B cell (primary cell): ENCODE results near the gene C1QA. TPM values are rescaled to one million over a fixed set of nuclear protein-coding genes. Genes with fewer than 3 reads are reported as not detected.

Experiments
- ATAC-seq: fragments of 200-7000 bp; cut with Tn5 transposase; one replicate; pipeline ENCODE4 v1.10.0; 2021; ENCODE audit warnings: low read depth, mild to moderate bottlenecking, moderate number of reproducible peaks, moderate library complexity
- CTCF ChIA-PET: fragments of 350-600 bp; sonication (Branson Sonifier 250); formaldehyde crosslinking; loops from one replicate; lab custom pipeline; 2021; ENCODE audit warnings: antibody characterized with exemption, inconsistent platforms; lab: Charles Lee
- POLR2A ChIA-PET: fragments of 350-600 bp; sonication (Branson Sonifier 250); formaldehyde crosslinking; loops from one replicate; lab custom pipeline; 2021; ENCODE audit warnings: antibody characterized with exemption; lab: Charles Lee
- DNase-seq: peaks from one replicate; pipeline ENCODE4 v3.0.0; 2013
- H2AFZ ChIP-seq: 2 replicates; pipeline ENCODE4 v1.6.1; 2012; ENCODE audit warnings: mild to moderate bottlenecking, low read depth, low read length; ENCODE audit not compliant: insufficient read depth, poor library complexity, severe bottlenecking
- H3K27ac ChIP-seq, 2 donors: 1 replicate in 1 of 2; 2 replicates in 1 of 2; pipeline ENCODE4 v1.5.1; 2012 to 2013; ENCODE audit warnings: low read length in 2 of 2, mild to moderate bottlenecking in 2 of 2, moderate library complexity in 1 of 2
- H3K27me3 ChIP-seq, 4 experiments: fragments of 200-600 bp in 1 of 4; sonication (generic) in 1 of 4; replicated peaks in 1 of 4; 1 replicate in 2 of 4; 2 replicates in 2 of 4; pipeline versions ENCODE4 v1.6.1 to v1.7.0; 2013 to 2016; ENCODE audit warnings: low read length in 3 of 4, mild to moderate bottlenecking in 2 of 4, mixed read lengths in 1 of 4, moderate library complexity in 1 of 4; ENCODE audit not compliant: insufficient read depth in 4 of 4, control insufficient read depth in 3 of 4; ENCODE audit errors: control extremely low read depth in 1 of 4
- H3K36me3 ChIP-seq, 2 experiments: replicated peaks in 1 of 2; 1 replicate in 1 of 2; 2 replicates in 1 of 2; pipeline versions ENCODE4 v1.6.1 to v1.7.1; 2013; ENCODE audit warnings: low read length in 1 of 2; ENCODE audit not compliant: insufficient read depth in 2 of 2, control insufficient read depth in 1 of 2; ENCODE audit errors: control extremely low read depth in 1 of 2, extremely low read depth in 1 of 2
- H3K4me1 ChIP-seq, 2 donors: fragments of 200-600 bp in 1 of 2; sonication (generic) in 1 of 2; 1 replicate in 1 of 2; 2 replicates in 1 of 2; pipeline versions ENCODE4 v1.5.1 to v1.6.1; 2013 to 2017; ENCODE audit warnings: low read length in 2 of 2; ENCODE audit not compliant: control insufficient read depth in 2 of 2, insufficient read depth in 2 of 2
- H3K4me2 ChIP-seq: replicated peaks from 2 replicates; pipeline ENCODE3; 2012; ENCODE audit warnings: mild to moderate bottlenecking, low read depth, low read length; ENCODE audit not compliant: poor library complexity, severe bottlenecking
- H3K4me3 ChIP-seq, 5 experiments: fragments of 200-600 bp in 1 of 5; sonication (generic) in 1 of 5; 1 replicate in 3 of 5; 2 replicates in 2 of 5; pipeline versions ENCODE4 v1.5.1 to v1.7.0; 2011 to 2016; ENCODE audit warnings: low read length in 4 of 5, mild to moderate bottlenecking in 4 of 5, low read depth in 2 of 5, control low read depth in 1 of 5, moderate library complexity in 1 of 5; ENCODE audit not compliant: insufficient read depth in 1 of 5; ENCODE audit errors: control extremely low read depth in 1 of 5, extremely low read depth in 1 of 5
- H3K79me2 ChIP-seq: fragments of 200-600 bp; sonication (generic); one replicate; pipeline ENCODE4 v1.6.0; 2016; ENCODE audit warnings: low read length; ENCODE audit not compliant: control insufficient read depth, insufficient read depth
- H3K9ac ChIP-seq: fragments of 200-600 bp; sonication (generic); 2 replicates; pipeline ENCODE4 v1.6.1; 2017; ENCODE audit warnings: mild to moderate bottlenecking, low read length, moderate library complexity
- H3K9me3 ChIP-seq, 3 donors: one replicate each; pipeline versions ENCODE4 v1.6.1 to v1.7.1; 2013; ENCODE audit warnings: low read length in 2 of 3; ENCODE audit not compliant: control insufficient read depth in 2 of 3, insufficient read depth in 1 of 3; ENCODE audit errors: control extremely low read depth in 1 of 3
- H4K20me1 ChIP-seq: 2 replicates; pipeline ENCODE4 v1.6.0; 2012; ENCODE audit warnings: mild to moderate bottlenecking, low read length; ENCODE audit not compliant: insufficient read depth, control insufficient read depth, poor library complexity, severe bottlenecking
- H3K27ac Mint-ChIP-seq: one replicate; pipeline ENCODE4 v1.8.0; 2021; ENCODE audit warnings: mixed read lengths
- H3K27me3 Mint-ChIP-seq: one replicate; pipeline ENCODE4 v1.8.0; 2021; ENCODE audit warnings: mixed read lengths
- H3K4me1 Mint-ChIP-seq: one replicate; pipeline ENCODE4 v1.8.0; 2021; ENCODE audit warnings: mixed read lengths
- H3K4me3 Mint-ChIP-seq: one replicate; pipeline ENCODE4 v1.8.0; 2021; ENCODE audit warnings: mixed read lengths
- H3K9me3 Mint-ChIP-seq: one replicate; pipeline ENCODE4 v1.8.0; 2022; ENCODE audit warnings: mixed read lengths; ENCODE audit not compliant: insufficient read depth
- EZH2 ChIP-seq: IDR thresholded peaks from 2 replicates; pipeline ENCODE4 v1.6.1; 2012; ENCODE audit warnings: borderline replicate concordance, low read depth, mild to moderate bottlenecking, moderate library complexity, low read length; ENCODE audit not compliant: insufficient read depth, poor library complexity, severe bottlenecking
- WGBS: methylation state at CpG from one replicate; pipeline ENCODE4 v1.1.5; 2013; ENCODE audit warnings: missing lambda C conversion rate; ENCODE audit not compliant: insufficient coverage; 5-methylcytosine and 5-hydroxymethylcytosine counted together
- intact Hi-C: fragments of 100-400 bp; cut with micrococcal nuclease; formaldehyde crosslinking; loops from one replicate; pipeline ENCODE4 v1.10.0; 2022
- polyA plus RNA-seq: library from polyadenylated mRNA; depleted of rRNA; stranded (reverse); fragments of >200 nt; gene quantifications from 2 replicates; pipeline ENCODE4 v1.2.3, GENCODE V29; 2012
- total RNA-seq, 2 donors: library from RNA; stranded (reverse); fragments of 120-200 nt in 1 of 2; gene quantifications; 1 replicate in 1 of 2; 2 replicates in 1 of 2; pipeline versions ENCODE4 v1.2.3 to v1.2.4, GENCODE V29; 2013 to 2022
- TF ChIP-seq, protein P1 (sequence below): fragments of 200-600 bp; IDR thresholded peaks from one replicate; pipeline ENCODE4 v1.8.0; 2022; ENCODE audit warnings: antibody characterized with exemption, mild to moderate bottlenecking

C1QA gene
- total and polyA plus RNA-seq, 2 donors (not counting 1 experiment from before 2014, with no cell fraction given), result 0.16 TPM; not detected in 1

- Mint-ChIP-seq H3K4me1 (no peaks in the 10 kb centered on the region), H3K4me3 (no peak overlapping the region), H3K27ac (no peak overlapping the region), H3K27me3 (peaks cover 21% of the 10 kb centered on the region), H3K9me3 (no peaks in the 10 kb centered on the region)
- intact Hi-C loops, result no loop called here
- H3K4me1 ChIP-seq, result no peaks in the 10 kb centered on the region
- no peaks in the 10 kb centered on the region for H3K27me3 ChIP-seq
- H3K9ac ChIP-seq, result no peak overlapping the region
- DNase-seq, result no peak
- ATAC-seq, result no peak
- no peaks in the 10 kb centered on the region for H4K20me1 ChIP-seq
- H3K36me3 ChIP-seq, result no peaks in the 10 kb centered on the region
- no peak overlapping the region for H3K4me3 ChIP-seq
- H3K79me2 ChIP-seq, result no peaks in the 10 kb centered on the region
- H3K9me3 ChIP-seq, result no peaks in the 10 kb centered on the region
- WGBS, result 90% methylated on average over 19 of the region's 19 CpGs
- no peak for TF ChIP-seq EZH2
- TF ChIP-seq, protein P1, sequence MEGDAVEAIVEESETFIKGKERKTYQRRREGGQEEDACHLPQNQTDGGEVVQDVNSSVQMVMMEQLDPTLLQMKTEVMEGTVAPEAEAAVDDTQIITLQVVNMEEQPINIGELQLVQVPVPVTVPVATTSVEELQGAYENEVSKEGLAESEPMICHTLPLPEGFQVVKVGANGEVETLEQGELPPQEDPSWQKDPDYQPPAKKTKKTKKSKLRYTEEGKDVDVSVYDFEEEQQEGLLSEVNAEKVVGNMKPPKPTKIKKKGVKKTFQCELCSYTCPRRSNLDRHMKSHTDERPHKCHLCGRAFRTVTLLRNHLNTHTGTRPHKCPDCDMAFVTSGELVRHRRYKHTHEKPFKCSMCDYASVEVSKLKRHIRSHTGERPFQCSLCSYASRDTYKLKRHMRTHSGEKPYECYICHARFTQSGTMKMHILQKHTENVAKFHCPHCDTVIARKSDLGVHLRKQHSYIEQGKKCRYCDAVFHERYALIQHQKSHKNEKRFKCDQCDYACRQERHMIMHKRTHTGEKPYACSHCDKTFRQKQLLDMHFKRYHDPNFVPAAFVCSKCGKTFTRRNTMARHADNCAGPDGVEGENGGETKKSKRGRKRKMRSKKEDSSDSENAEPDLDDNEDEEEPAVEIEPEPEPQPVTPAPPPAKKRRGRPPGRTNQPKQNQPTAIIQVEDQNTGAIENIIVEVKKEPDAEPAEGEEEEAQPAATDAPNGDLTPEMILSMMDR, result no peak
- no peak overlapping the region for H3K4me2 ChIP-seq
- no peak overlapping the region for H2AFZ ChIP-seq
- H3K27ac ChIP-seq, result no peak overlapping the region
- ChIA-PET POLR2A (no interaction called here), CTCF (no interaction called here)
Observed at GRCh38 chr1:22660716-22661241, 24.4 kb downstream of the C1QA start.

DNA sequence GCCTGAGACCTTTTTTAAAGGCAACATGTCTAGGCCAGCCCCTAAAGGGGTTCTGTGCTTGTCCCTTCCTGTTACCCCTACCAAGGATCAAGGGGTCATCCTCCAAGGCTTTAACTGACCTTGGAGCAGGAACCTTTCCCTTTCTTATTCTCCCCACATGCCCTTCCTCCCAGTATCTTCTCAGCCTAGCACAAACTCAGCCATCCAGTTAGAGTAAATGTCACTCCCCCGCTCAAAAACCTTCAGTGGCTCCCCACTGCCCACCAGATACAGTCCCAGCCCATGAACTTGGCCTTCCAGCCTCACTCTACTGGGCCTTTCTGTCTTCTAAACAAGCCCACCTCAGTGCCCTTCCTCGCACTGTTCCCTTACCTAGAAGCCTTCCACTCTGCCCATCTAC lies 25.5 kb downstream of the C1QA start:
- H4K20me1 ChIP-seq, result no peaks in the 10 kb centered on the region
- no peak overlapping the region for H3K9ac ChIP-seq
- Mint-ChIP-seq H3K27ac (no peak overlapping the region), H3K27me3 (peaks cover 15% of the 10 kb centered on the region), H3K4me3 (no peak overlapping the region), H3K9me3 (no peaks in the 10 kb centered on the region), H3K4me1 (no peaks in the 10 kb centered on the region)
- intact Hi-C loops, result no loop called here
- no peaks in the 10 kb centered on the region for H3K9me3 ChIP-seq
- POLR2A ChIA-PET, result no interaction called here
- H3K4me1 ChIP-seq, result no peaks in the 10 kb centered on the region
- 88% methylated on average over 2 of the region's 2 CpGs for WGBS
- H3K36me3 ChIP-seq, result no peaks in the 10 kb centered on the region
- no peak overlapping the region for H2AFZ ChIP-seq
- H3K4me2 ChIP-seq, result no peak overlapping the region
- DNase-seq, result no peak
- ATAC-seq, result no peak
- H3K27me3 ChIP-seq, result no peaks in the 10 kb centered on the region
- CTCF ChIA-PET, result no interaction called here
- no peak overlapping the region for H3K4me3 ChIP-seq
- no peaks in the 10 kb centered on the region for H3K79me2 ChIP-seq
- no peak overlapping the region for H3K27ac ChIP-seq
- no peak for TF ChIP-seq EZH2
- TF ChIP-seq, protein P1, result no peak
